DMS53 treated with DMSO at 0.1 percent for 48 hours (cell line): ENCODE measurements around the gene SEPTIN7.

Experiments used
- DNase-seq: peaks from one replicate; lab custom pipeline; 2025; ENCODE audit not compliant: unreplicated experiment; lab: John Stamatoyannopoulos, UW

Gene SEPTIN7

GRCh38 chr7:35785250-35785649 lies 15.6 kb upstream of the SEPTIN7 start:
- DNase-seq = no peak

GRCh38 chr7:35787925-35788324 lies 12.9 kb upstream of the SEPTIN7 start:
- DNase-seq = no peak

- DNase-seq = no peak
These were observed 8.4 kb upstream of the SEPTIN7 start for GRCh38 chr7:35792472-35792871.

- DNase-seq = no peak
These were observed 7.9 kb upstream of the SEPTIN7 start for GRCh38 chr7:35792873-35793489.

- DNase-seq = no peak
These were observed 3.5 kb upstream of the SEPTIN7 start for GRCh38 chr7:35797311-35797710.

- DNase-seq = peak; percentile 85
These were observed 775 bp upstream of the SEPTIN7 start for GRCh38 chr7:35799846-35800717.

- peak; percentile 38 for DNase-seq
These were observed 690 bp downstream of the SEPTIN7 start for GRCh38 chr7:35801392-35802101.

- DNase-seq = no peak
These were observed 1.2 kb downstream of the SEPTIN7 start for GRCh38 chr7:35802102-35802466.

GRCh38 chr7:35802649-35803048 lies 1.8 kb downstream of the SEPTIN7 start:
- DNase-seq = no peak

- DNase-seq = no peak
These were observed 3.5 kb downstream of the SEPTIN7 start for GRCh38 chr7:35804231-35804970.

GRCh38 chr7:35805876-35806275 lies 5.0 kb downstream of the SEPTIN7 start:
- no peak for DNase-seq

- DNase-seq = no peak
These were observed 15.7 kb downstream of the SEPTIN7 start for GRCh38 chr7:35816514-35816913.

GRCh38 chr7:35817181-35817580 lies 16.3 kb downstream of the SEPTIN7 start:
- DNase-seq = no peak

- DNase-seq = no peak
These were observed 17.1 kb downstream of the SEPTIN7 start for GRCh38 chr7:35817930-35818329.

- DNase-seq = no peak
These were observed 17.7 kb downstream of the SEPTIN7 start for GRCh38 chr7:35818513-35818912.

- DNase-seq = no peak
These were observed 18.5 kb downstream of the SEPTIN7 start for GRCh38 chr7:35819310-35819709.

GRCh38 chr7:35819954-35820703 lies 19.3 kb downstream of the SEPTIN7 start:
- no peak for DNase-seq

GRCh38 chr7:35820858-35821257 lies 20.0 kb downstream of the SEPTIN7 start:
- no peak for DNase-seq

GRCh38 chr7:35823440-35823839 lies 22.6 kb downstream of the SEPTIN7 start:
- DNase-seq = no peak

GRCh38 chr7:35825974-35826373 lies 25.1 kb downstream of the SEPTIN7 start:
- DNase-seq = no peak

- DNase-seq = no peak
These were observed 25.9 kb downstream of the SEPTIN7 start for GRCh38 chr7:35826751-35827150.
